Activated CD8-positive, alpha-beta T cell treated with anti-CD3 and anti-CD28 coated beads for 36 hours (primary cell): ENCODE data around the gene FUZ. TPM values are rescaled to one million over a fixed set of nuclear protein-coding genes. Genes with fewer than 3 reads are reported as not detected.

Experiments
- ATAC-seq: fragments of 200-7000 bp; cut with Tn5 transposase; one replicate; pipeline ENCODE4 v1.10.0; 2021; ENCODE audit warnings: mild to moderate bottlenecking, moderate library complexity
- CTCF ChIA-PET: fragments of 350-600 bp; sonication (Branson Sonifier 250); formaldehyde crosslinking; loops from one replicate; lab custom pipeline; 2021; ENCODE audit warnings: antibody characterized with exemption; lab: Charles Lee
- POLR2A ChIA-PET: fragments of 350-600 bp; sonication (Branson Sonifier 250); formaldehyde crosslinking; loops from one replicate; lab custom pipeline; 2021; ENCODE audit warnings: antibody characterized with exemption; lab: Charles Lee
- DNase-seq: peaks from one replicate; pipeline ENCODE4 v3.0.0-alpha.2; 2020
- H3K27ac Mint-ChIP-seq: one replicate; pipeline ENCODE4 v1.8.0; 2021; ENCODE audit warnings: mild to moderate bottlenecking, mixed read lengths
- H3K27me3 Mint-ChIP-seq: one replicate; pipeline ENCODE4 v1.8.0; 2021; ENCODE audit warnings: mixed read lengths
- H3K36me3 Mint-ChIP-seq: one replicate; pipeline ENCODE4 v1.8.0; 2021; ENCODE audit warnings: low read depth, mixed read lengths
- H3K4me1 Mint-ChIP-seq: one replicate; pipeline ENCODE4 v1.8.0; 2021; ENCODE audit warnings: low read depth, mixed read lengths
- H3K4me3 Mint-ChIP-seq: one replicate; pipeline ENCODE4 v1.8.0; 2021; ENCODE audit warnings: mild to moderate bottlenecking, moderate library complexity, mixed read lengths
- H3K9me3 Mint-ChIP-seq: one replicate; pipeline ENCODE4 v1.8.0; 2021; ENCODE audit warnings: mixed read lengths
- intact Hi-C: fragments of 100-400 bp; cut with micrococcal nuclease; formaldehyde crosslinking; loops from one replicate; pipeline ENCODE4 v1.10.0; 2022
- total RNA-seq, 2 experiments: library from RNA; stranded (reverse); gene quantifications; one replicate each; pipeline ENCODE4 v1.2.3, GENCODE V29; 2021
- TF ChIP-seq, protein P1 (sequence below): fragments of 200-600 bp; IDR thresholded peaks from one replicate; pipeline ENCODE4 v1.8.0; 2022; ENCODE audit warnings: antibody characterized with exemption, mild to moderate bottlenecking

Gene FUZ
- total RNA-seq, 2 experiments from 2014 or later, result 23.5 to 24.1 TPM

DNA sequence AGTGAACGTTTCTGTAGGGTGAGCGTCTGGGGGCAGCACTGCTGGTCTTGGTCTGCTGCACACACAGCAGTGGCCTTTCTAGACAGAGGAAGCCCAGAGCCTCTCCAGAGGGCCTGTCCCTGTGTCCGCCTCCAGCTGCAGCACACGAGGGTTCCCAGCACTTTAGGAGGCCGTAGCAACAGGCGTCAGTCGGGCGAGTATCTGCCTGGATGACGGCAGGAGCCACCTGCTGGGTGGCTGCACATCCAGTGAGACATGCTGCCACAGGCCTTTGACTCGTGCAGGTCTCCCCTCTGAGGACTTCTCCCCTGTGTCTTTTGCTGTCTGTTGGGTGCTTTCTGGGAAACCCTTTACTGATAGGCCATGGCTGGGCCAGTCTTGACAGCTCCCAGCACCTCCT is 24.2 kb downstream of the FUZ start:
- TF ChIP-seq, protein P1, sequence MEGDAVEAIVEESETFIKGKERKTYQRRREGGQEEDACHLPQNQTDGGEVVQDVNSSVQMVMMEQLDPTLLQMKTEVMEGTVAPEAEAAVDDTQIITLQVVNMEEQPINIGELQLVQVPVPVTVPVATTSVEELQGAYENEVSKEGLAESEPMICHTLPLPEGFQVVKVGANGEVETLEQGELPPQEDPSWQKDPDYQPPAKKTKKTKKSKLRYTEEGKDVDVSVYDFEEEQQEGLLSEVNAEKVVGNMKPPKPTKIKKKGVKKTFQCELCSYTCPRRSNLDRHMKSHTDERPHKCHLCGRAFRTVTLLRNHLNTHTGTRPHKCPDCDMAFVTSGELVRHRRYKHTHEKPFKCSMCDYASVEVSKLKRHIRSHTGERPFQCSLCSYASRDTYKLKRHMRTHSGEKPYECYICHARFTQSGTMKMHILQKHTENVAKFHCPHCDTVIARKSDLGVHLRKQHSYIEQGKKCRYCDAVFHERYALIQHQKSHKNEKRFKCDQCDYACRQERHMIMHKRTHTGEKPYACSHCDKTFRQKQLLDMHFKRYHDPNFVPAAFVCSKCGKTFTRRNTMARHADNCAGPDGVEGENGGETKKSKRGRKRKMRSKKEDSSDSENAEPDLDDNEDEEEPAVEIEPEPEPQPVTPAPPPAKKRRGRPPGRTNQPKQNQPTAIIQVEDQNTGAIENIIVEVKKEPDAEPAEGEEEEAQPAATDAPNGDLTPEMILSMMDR, result no peak
- Mint-ChIP-seq H3K36me3 (peaks cover 28% of the 10 kb centered on the region), H3K4me1 (peaks cover 4% of the 10 kb centered on the region), H3K27ac (no peak overlapping the region), H3K4me3 (no peak overlapping the region), H3K27me3 (no peaks in the 10 kb centered on the region), H3K9me3 (no peaks in the 10 kb centered on the region)
- ChIA-PET CTCF (no interaction called here), POLR2A (no interaction called here)
- no peak for DNase-seq
- intact Hi-C loops, result no loop called here
- no peak for ATAC-seq

DNA sequence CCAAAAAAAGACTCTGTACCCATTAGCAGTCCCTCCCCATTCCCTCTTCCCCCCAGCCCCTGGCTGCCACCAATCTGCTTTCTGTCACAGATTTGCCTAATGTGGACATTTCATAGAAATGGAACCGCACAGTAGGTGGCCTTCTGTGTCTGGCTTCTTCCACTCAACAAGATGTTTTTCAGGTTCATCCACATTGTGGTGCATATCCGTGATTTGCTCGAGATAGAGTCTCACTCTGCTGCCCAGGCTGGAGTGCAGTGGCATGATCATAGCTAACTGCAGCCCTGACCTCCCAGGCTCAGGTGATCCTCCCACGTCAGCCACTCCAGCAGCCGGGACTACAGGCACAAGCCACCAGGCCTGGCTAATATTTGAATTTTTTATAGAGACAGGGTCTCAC is 25.3 kb downstream of the FUZ start:
- CTCF ChIA-PET, result no interaction called here
- TF ChIP-seq, protein P1, result no peak
- no peaks in the 10 kb centered on the region for H3K9me3 Mint-ChIP-seq
- no peak overlapping the region for H3K4me3 Mint-ChIP-seq
- H3K4me1 Mint-ChIP-seq, result no peaks in the 10 kb centered on the region
- no peak for ATAC-seq
- POLR2A ChIA-PET, result no interaction called here
- intact Hi-C loops, result no loop called here
- H3K36me3 Mint-ChIP-seq, result peaks cover 34% of the 10 kb centered on the region
- no peaks in the 10 kb centered on the region for H3K27me3 Mint-ChIP-seq
- DNase-seq, result no peak
- H3K27ac Mint-ChIP-seq, result no peak overlapping the region

DNA sequence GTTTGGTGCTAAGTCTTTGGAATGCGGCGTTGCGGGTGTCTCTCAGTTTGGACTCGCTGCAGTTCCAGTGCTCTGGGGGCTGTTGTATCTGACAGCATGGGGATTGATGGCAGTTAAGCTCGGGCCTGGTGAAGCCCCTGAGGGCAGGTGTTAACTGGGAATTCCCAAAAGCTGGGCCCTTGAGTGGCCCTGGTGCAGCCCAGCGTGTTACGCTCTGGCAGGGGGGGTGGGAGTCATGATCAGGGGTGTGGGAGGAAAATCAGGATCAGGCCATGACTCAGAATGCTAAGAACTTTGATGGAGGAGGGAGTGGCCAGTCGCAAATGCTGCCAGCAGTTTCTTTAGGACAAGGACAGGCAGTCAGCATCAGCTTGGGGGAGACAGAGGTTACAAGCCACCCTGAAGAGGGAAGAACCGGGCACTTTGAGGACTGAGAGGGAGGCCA is 26.7 kb downstream of the FUZ start:
- POLR2A ChIA-PET, result interaction anchor here (1.4 kb wide), 1 partner anchor 33 kb away, joined by 3 read pairs; no protein-coding TSS in a partner anchor
- peaks cover 31% of the 10 kb centered on the region for H3K36me3 Mint-ChIP-seq
- no peaks in the 10 kb centered on the region for H3K4me1 Mint-ChIP-seq
- DNase-seq (no peak), ATAC-seq (no peak)
- CTCF ChIA-PET, result no interaction called here
- H3K27me3 Mint-ChIP-seq, result no peaks in the 10 kb centered on the region
- TF ChIP-seq, protein P1, result no peak
- H3K27ac Mint-ChIP-seq, result no peak overlapping the region
- intact Hi-C loops, result no loop called here
- no peaks in the 10 kb centered on the region for H3K9me3 Mint-ChIP-seq
- H3K4me3 Mint-ChIP-seq, result no peak overlapping the region

DNA sequence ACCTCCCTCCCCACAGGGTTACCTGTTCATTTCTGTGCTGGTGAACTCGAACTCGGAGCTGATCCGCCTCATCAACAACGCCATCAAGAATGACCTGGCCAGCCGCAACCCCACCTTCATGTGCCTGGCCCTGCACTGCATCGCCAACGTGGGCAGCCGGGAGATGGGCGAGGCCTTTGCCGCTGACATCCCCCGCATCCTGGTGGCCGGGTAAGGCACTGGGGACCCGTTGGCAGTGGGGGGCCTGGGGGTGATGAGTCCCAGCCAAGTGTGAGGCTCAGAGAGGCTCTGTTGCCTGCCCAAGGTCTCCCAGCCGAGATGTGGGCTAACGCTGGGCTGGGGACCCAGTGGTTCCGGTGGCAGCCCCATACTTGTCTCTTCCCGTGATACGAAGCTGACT is 30.6 kb downstream of the FUZ start:
- Mint-ChIP-seq H3K9me3 (no peaks in the 10 kb centered on the region), H3K4me1 (no peaks in the 10 kb centered on the region), H3K36me3 (peaks cover 21% of the 10 kb centered on the region), H3K27ac (no peak overlapping the region), H3K27me3 (no peaks in the 10 kb centered on the region), H3K4me3 (no peak overlapping the region)
- DNase-seq (no peak), ATAC-seq (no peak)
- TF ChIP-seq, protein P1, result no peak
- ChIA-PET POLR2A (no interaction called here), CTCF (no interaction called here)
- intact Hi-C loops, result no loop called here

DNA sequence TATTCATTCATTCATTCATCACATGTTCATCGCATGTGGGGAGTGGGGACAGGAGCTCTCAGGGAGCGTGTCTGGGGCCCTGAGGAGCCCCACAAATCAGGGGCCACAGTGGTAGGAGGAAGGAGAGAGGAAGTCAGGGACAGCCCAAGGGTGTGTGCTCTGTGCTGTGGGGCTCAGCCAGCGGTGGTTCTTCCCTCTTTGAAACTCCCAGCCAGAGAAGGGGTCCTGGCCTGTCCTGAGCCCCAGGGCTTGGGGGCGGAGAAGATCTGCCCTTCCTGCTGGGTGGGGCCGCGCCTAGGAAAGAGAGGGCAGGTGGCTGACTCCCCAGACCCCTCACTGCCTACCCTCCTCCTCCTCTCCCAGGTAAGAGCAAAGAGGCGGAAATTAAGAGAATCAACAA is 31.7 kb downstream of the FUZ start:
- DNase-seq (no peak), ATAC-seq (no peak)
- no peaks in the 10 kb centered on the region for H3K27me3 Mint-ChIP-seq
- peaks cover 20% of the 10 kb centered on the region for H3K36me3 Mint-ChIP-seq
- TF ChIP-seq, protein P1, result no peak
- ChIA-PET POLR2A (no interaction called here), CTCF (no interaction called here)
- no peaks in the 10 kb centered on the region for H3K9me3 Mint-ChIP-seq
- no peak overlapping the region for H3K4me3 Mint-ChIP-seq
- H3K27ac Mint-ChIP-seq, result no peak overlapping the region
- intact Hi-C loops, result no loop called here
- H3K4me1 Mint-ChIP-seq, result peaks cover 1% of the 10 kb centered on the region
